Cortex of kidney (tissue), 1 donor: ENCODE results near the gene ITPRID2.
"Not testable (repeated sequence)": the region's sequence is repeated elsewhere in the genome, so short reads cannot be mapped to it uniquely, and the experiment has no call there.

ENCODE experiments used
- DNase-seq: peaks from one replicate; lab custom pipeline; 2025; lab: John Stamatoyannopoulos, UW

Gene ITPRID2

DNA sequence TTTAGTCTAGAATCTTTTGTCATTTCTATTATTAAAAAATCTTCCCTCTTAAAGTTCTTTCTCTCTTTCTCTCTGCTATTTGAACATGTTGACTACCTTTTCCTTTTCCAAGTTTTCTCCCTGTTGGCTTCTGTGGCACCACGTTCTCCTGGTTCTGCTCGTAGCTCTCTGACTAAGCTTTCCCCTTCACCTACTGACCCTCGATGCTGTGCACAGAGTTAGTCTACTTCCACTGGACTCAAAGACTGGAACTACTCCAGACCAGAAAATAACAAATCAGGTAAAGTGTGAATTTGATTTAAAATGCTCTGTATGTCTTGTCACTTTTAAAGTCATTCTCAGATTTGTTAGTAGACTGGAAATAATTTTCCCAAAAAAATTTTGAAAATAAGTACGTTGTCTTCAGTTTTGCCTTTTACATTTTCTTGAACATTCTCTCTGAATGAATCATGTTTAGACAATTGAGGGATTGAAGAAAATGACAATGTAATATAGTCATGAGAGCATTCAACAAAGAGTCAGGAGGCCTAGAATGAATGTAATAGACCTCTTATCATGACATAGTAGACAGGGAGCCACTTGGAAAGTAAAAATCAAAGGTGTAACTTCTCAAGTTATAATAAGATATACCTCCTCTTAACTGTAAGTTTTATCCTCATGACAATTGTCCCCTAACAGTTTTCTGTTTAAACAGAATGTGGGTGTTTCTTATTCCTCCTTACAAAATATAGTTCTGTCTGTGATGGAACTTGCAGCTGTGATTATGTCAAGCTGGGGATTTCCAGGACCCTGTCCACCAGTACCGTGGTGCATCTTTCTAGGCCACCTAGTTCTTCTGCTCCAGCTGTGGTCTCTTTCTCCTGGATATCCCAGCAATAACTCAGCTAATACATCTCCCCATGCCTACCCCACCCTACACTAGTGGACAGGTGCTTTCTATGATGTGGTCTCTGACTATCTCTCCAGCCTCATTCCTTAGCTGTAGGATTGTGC lies 25.5 kb downstream of the ITPRID2 start:
- DNase-seq = no peak

DNA sequence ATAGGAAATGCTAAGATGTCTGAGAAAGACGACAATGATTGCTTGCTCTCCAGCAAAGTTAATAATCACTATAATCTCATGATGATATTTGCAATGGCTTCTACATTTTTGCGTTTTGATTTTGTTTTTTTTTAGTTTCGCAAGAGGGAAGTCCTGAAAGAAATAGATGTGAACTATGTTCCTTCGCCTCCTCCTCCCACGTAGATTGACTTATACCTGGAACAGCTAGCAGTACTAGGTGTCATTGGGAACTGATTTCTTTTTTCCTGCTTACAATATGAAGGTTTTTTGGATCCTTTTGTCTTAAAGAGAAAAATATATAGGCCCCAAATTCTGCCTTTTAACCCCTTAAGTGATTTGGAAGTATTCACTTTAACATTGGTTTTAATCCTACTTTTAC lies 26.7 kb downstream of the ITPRID2 start:
- DNase-seq = no peak

DNA sequence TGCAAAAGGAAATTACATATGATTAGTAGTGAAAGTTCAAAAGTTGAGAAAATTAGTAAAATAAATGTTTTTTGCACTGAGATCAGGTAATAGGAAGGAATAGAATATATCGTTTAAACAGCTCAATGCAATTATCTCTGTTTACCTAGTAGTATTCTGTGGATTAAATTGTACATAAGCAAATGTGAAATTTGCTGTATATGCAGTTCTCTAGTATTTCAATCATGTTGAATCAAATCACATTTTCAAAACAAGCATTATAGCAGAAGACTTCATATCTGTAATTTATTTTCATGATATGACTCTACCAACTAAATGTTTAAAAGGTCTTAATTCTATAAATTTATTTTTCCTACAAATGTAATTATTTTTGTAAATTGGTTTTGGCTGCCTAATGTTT lies 31.6 kb downstream of the ITPRID2 start:
- DNase-seq = no peak

DNA sequence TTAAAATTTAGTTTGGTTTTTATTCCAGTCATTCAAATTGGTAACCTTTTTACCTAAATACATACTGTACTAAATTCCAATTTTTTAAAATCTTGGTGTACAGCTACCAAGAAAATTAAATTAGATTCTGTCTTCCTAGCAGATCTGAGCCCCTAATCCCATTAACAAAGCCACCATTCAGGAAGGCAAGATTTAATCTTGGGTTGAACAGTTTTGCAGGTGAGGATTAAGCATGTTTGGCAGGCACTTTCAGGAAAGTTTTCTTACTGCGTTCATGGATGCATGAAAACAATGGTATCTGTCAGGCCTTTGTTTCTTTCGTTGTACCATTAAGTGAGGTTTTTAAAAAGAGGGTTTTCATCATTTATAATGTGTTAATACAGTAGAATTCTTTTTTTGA lies 32.8 kb downstream of the ITPRID2 start:
- DNase-seq = no peak

DNA sequence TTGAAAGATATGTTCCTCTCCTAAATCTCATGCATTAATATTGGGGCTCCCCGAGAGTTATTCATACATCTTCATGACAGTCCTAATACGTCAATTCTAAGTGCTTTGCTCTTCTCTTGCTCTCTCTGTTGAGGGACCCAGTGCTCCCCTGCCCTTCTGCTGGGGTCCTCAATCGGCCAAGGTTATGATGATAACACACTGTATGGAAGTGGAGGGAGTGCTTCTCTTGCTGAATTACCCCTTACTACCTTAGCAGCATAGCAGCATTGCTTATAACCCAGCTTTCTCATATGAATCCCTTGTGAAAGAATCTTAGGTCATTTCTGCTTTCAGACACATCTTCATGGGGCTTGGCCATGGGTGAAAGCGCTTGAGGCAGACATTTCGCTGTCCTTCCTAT lies 43.2 kb downstream of the ITPRID2 start:
- DNase-seq = no peak

DNA sequence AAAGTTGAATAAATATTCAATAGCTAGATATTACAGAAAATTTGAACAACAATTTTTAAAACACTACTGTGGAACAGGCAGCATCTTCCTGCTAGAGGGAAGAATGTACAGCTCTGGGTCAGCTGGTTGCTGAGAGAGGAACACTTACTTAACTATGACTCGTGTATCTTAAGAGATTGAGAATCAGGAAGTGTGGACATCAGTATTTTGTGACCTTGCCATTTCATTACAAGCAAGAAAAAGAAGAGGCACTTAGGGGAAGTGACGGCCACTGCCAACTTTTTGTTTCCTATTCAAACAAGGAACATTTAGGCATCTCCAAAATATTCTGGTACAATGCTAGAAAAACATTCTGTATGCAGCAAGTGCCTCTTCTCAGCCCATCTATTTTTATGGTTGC lies 45.9 kb downstream of the ITPRID2 start:
- DNase-seq = no peak

DNA sequence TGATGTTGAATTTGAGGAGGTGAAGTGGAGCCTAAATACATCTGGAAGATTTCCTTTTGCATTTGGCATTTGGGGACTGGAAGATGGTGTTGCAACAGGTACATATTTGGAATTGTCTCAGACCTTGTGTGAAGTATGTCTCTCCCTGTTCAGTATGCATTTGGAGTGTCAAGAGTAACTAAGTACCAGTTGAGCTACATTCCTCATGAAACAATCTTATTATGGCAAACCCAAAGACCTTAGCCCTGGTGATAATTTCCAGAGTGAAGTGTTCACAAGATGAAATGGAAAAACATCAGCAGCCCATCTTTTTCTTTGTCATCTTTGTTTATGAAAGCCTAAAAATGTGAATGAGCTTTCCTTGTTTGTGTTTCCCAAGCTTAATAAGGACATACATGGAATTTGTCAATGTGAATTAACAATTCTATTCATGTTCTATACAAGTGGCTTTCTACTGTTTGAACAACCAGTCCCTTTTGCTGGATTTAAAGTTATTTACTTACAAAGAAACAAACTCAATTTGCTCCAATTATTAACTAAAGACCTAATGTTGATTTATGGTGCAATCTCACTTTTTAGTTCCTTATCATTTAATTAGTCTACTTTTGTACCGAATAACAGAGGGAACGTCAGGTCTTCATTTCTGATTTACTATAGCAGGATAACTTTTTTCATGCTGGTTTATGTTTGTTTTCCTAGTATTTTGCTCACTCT lies 52.0 kb downstream of the ITPRID2 start:
- no peak for DNase-seq

DNA sequence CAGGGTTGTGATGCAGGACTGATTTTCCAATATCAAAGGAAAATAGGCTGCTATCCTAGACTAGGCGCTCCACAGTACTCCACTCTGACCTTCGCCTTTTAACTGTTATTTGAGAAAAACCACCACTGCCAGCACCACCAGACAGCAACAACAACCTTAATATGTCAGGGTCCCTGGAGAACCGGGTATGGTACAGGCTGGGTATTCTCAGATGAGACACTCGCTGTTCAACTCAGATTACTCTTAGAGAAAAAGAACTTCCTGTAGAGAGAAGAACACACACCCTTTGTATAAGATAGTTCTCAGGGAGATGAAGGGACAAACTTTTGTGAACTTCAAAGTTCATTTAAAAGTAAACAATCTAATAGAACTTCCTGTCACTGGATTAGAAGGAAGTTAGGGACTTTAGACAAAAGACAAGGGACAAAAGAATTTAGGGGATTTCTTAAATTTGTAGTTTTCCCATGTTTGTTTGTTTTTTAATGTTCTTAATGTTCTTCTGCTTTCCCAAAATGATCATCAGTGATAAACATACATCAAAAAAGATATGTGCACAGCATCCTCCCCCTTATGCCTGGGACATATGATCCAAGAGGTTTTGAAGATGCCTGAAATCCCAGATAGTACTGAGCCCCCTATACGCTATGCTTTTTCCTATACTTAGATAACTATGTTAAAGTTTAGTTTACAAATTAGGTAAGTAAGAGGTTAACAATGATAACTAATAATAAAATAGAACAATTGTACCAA lies 52.8 kb downstream of the ITPRID2 start:
- no peak for DNase-seq

DNA sequence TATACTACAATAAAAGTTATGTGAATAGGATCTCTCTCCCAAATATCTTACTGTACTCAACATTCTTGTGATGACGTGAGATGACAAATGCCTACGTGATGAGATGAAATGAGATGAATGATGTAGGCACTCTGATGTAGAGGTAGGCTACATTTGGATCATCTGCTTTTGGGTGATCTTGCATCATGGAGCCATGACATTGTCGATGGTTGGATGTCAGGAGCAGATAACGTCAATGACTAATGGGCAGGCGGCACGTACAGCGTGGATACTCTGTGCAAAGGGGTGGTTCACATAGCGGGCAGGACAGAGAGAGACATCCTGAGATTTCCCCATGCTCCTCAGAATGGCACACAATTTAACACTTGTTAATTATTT lies 53.4 kb downstream of the ITPRID2 start:
- DNase-seq = no peak

DNA sequence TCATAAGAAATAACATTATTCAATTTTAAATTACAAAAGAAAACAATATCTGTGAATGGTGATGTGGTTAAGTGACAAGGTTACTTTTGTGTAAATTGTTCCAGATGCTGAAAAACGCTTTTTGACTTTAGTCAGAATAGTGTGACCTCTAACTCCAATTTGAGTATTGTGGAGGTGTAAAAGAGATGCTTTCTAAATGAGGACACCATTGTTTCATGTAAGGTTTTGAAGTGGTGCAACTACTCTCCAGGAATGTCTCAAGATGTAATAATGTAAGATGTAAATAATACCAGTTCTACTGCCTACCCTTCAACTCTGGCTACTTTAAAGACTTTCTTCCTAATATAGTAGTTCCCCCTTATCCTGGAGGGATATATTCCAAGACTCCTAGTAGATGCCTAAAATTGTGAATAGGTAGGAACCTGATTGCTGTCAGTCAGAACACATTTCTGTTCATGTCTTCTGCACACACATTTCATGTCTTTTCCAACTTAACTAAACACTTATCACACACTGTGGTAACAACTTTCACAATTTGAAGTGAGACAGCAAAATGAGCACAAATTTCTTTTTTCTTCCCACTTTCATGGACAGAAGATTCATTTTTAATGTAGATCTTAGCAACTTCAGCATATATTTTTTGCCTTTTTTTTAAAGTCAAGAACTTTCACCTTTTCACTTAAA lies 55.1 kb downstream of the ITPRID2 start:
- DNase-seq = no peak

DNA sequence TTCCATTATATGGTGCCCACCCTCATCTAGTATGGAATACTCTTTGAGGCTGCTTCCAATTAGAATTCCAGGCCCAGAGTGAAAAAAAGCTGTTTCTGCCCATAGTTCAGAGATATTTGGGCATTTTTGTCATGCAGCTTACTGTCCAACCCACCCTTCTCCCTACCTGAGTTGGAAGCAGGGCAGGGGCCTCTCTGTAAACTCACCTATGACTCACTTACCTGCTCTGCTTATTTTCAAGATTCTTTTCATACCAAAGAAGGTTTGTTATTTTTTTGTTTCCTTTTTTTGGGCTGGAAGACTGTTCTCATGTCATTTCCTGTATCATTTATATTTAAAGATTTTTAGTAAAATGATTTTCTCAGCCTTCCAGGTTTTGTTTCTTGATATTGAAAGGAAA lies 55.7 kb downstream of the ITPRID2 start:
- DNase-seq = no peak

DNA sequence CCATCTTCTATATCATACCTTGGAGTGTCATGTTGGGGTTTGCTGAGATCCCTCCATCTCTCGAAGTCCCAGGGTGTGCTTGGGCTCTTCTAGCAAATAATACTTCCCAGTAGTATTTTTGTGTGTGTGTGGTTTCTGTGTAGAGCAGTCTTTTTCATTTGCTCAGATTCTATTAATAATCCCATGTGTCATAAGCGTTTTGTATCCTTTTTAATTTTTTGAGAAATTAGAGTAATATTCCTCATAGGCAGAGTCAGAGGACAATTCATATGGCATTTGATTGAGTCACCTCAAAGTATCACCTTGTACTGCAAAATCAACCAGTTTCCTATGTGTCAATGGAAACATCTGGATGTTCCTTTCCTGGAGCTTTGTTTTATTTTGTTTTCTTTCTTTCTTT lies 56.7 kb downstream of the ITPRID2 start:
- no peak for DNase-seq

DNA sequence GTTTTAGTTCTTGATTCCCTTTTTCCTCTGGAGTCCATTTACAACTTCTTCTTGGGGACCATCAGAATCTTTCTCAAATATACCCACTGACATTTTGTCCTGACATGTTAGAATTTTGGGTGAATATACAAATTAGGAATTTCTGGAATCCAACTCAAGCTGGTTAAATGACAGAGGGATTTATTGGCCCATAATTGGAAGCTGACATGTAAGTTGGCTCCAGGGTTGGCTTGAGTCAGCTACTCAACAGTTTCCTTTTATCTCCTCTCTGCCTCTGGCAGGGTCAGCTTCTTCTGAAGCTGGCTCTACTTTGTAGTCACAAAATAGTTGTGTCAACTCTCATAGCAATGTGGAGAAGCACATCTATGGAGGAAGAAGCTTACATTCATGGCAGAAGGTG lies 57.5 kb downstream of the ITPRID2 start:
- DNase-seq = no peak

DNA sequence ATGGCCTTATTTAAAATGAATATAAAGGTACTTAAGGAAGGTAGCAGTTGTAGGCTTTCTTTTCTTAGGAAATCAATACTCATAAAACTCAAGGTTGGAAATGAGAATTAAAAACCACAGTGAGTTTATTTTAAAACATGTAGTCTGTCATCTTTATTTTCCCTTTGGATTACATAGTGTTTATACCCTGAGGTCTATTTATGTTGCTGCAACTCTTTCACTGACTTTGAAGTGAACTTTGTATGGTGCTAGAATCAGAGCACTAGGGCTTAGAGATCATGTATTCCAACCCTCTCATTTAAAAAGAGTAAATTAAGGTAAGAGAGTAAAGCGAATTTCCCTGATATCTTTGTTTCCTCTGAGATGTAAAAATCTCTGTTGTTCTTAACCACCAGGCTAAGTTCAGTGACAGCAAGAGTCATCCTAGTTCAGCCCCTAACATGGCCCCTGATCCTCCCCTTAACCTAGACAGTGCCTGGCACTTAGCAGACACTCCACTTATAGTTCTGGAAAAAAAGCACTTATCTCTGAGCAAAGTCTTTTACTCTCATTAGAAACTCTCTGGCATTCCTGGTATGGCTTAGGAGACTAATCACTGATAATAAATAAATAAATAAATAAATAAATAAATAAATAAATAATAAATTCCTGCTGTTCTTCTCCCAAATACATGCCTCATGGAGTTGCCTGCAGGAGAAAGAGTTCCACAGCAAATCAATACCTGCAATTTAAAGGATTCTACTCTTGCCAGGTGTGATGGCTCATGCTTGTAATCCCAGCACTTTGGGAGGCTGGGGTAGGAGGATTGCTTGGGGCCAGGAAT lies 61.1 kb downstream of the ITPRID2 start:
- no peak for DNase-seq

DNA sequence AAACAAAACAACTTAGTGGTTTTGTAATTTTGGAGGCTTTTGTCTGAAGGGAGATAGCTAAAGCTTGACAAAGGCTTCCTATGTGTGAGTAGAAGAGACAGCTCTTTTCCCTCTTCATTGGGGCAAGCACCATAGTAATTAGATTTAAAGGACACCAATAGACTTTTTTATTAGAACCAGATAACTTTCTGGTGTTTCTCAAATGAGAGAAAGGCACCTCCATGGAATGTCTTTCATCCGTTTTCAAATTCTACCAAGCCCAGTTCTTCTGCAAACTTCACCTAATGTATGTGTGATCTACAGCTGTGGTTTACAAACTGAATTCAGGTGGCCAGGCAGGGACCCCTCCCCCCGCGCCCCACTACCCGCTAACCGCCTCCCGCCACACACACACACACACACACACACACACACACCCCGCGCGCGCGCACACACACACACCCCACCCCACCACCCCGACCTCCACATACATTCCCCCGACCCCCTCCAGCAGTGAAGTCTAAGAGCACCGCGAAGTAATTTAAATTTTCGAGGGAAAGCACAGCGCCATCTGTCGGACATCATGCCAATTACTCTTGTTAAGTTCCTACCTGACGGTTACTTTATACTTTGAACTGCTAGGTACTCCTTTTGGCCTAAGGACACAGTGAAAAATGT lies 62.5 kb downstream of the ITPRID2 start:
- no peak for DNase-seq

DNA sequence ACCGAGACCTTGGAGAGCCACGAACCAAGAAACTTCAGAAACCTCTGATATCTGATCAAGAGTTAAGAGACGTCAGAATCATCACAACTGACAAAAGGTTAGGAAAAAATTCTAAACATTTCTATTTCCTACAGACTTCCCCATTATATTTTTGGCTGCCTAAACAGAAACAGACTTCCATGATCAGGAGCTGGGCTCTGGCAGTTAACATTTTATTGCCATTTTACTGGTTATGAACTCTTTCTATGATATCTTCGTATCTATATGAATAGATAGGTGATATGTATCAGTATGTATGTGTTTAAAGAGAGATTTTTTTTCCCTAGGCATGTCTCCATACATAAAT lies 63.0 kb downstream of the ITPRID2 start:
- no peak for DNase-seq

DNA sequence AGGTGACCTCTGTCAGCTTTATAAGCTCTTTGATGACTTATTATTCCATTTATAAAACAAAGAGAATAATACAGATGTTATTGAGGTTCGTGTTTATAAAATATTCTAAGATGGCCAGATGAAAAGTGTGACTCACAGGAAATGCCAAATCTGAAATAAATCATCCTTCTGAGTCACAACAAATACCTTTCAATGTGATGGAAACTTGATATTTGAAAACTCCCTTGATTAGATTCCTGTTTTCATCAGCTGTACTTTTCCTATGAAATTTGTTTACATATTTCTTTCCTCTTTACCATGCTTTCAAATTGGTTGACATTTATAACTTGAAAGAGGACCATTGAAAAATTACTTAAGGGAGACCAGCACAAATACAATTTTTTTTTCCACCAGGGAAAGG lies 63.5 kb downstream of the ITPRID2 start:
- no peak for DNase-seq

DNA sequence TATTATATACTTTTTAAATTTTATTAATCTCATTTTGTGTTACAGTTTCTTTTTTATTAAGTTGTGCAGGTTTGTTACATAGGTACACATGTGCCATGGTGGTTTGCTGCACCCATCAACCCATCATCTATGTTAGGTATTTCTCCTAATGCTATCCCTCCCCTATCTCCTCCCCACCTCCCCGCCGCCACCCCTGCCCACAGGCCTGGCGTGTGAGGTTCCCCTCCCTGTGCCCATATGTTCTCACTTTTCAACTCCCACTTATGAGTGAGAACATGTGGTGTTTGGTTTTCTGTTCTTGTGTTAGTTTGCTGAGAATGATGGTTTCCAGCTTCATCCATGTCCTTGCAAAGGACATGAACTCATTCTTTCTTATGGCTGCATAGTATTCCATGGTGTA lies 64.3 kb downstream of the ITPRID2 start:
- DNase-seq = not testable (repeated sequence)

DNA sequence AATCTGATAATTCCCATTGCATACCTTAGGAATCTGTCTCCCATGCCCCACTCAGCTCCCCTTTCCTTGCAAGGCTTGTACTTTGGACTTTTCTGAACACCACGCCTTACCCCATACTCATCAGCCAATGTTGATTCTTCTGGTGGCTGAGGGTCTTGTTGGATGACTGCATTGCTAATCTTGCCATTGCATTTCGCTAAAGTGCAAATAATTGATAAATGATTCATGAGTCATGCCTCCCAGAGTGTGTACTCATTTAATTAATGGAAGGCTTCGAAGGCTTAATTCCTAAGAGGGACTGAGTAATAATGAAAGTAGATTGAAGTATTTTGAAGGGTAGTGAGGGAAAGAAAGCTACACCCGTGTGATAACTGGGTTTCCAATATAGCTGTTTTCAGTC lies 66.1 kb downstream of the ITPRID2 start:
- DNase-seq = no peak

DNA sequence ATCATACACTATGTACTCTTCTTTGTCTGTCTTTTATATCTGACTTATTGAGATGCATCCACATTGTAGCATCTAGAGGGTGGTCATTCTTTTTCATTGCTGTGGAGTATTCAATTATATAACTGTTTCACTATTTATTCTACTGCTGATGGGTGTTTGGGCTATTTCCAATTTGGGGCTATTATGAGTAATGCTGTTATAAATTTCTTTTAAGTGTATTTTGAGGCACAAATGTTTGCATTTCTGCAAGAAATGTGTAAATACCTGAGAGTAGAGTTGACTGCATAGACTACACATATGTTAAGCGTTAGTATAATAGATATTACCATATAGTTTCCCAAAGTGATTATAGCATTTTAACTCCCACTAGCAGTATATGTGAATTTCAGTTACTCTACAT lies 67.2 kb downstream of the ITPRID2 start:
- DNase-seq = no peak

DNA sequence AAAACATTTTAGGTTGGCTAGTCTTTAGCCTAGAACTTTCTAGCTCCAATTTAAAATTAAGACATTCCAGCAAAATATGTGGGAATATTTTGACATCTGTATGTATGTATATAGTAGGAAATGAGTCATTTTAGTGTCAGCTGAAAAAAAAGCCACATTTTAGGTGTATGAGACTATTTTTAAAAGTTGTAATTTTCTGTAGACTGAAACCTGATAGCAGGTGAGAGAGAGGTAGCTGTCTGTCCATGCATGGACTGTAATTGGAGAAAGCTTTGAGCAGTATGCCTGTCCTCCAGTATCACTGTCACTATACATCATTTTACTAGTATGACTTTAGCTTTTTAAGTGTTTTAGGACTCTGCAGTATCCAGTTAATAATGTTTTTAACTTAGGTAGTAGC lies 68.0 kb downstream of the ITPRID2 start:
- DNase-seq = no peak
